ENCODE measurements around the gene FLNA. TPM values are rescaled to one million over a fixed set of nuclear protein-coding genes. Genes with fewer than 3 reads are reported as not detected.

Gene FLNA
- total and polyA plus RNA-seq, 2 of the 13 experiments (the other 11 are each of a cell fraction or from before 2014, with no cell fraction given) = 83.4 to 174 TPM

- TF ChIP-seq STAT6 (CRISPR knock-in tag; IDR thresholded peaks at IDR 0.05; ENCODE audit: borderline replicate concordance) = no peak
Observed at GRCh38 chrX:154320406-154320805, 54.0 kb downstream of the FLNA start (continued).

GRCh38 chrX:154317391-154317995 lies 56.9 kb downstream of the FLNA start:
- peak; percentile 55 for FAIRE-seq

More at GRCh38 chrX:154317391-154317995, 56.9 kb downstream of the FLNA start:
- H3K27ac ChIP-seq (ENCODE audit: extremely low read length, insufficient read depth, low read length) = no peak overlapping the region
- no peak overlapping the region for H3K4me2 ChIP-seq (ENCODE audit: low read depth, low read length)
- H4K20me1 ChIP-seq (ENCODE audit: insufficient read depth, low read length) = no peaks in the 10 kb centered on the region
- in situ Hi-C loops (cut with HindIII; ENCODE audit: extremely low pct_ligation_motif_present, low pct_unique_long_range_greater_than_20kb) = no loop called here
- WGBS (ENCODE audit: low lambda C conversion rate) = 9% methylated on average over 7 of the region's 7 CpGs
- DNase-seq (ENCODE audit: low spot score) (no peak), ATAC-seq (peak; percentile 74)
- H3K4me1 ChIP-seq (ENCODE audit: insufficient read depth, low read length) = peaks cover 11% of the 10 kb centered on the region
- intact Hi-C loops (cut with micrococcal nuclease; ENCODE audit: unreplicated experiment) = no loop called here
- H3K36me3 ChIP-seq (replicated peaks in 1 of 2; ENCODE audit: control insufficient read depth in 1 of 2, insufficient read depth in 2 of 2, low read length in 2 of 2) = no peaks in the 10 kb centered on the region
- BruUV-seq (replicated peaks) = no TSS peak
- POLR2A ChIA-PET = no interaction called here
- no peak overlapping the region for H2AFZ ChIP-seq (ENCODE audit: low read length)
- no peak overlapping the region for H3K9ac ChIP-seq (ENCODE audit: insufficient read depth, low read depth, low read length)
- H3K27me3 ChIP-seq (ENCODE audit: control insufficient read depth in 1 of 2, insufficient read depth in 2 of 2, low read length in 2 of 2) = no peaks in the 10 kb centered on the region; a peak in 1 of 5 replicates
- H3K79me2 ChIP-seq (ENCODE audit: insufficient read depth, low read length) = no peaks in the 10 kb centered on the region
- TF ChIP-seq, protein P1, sequence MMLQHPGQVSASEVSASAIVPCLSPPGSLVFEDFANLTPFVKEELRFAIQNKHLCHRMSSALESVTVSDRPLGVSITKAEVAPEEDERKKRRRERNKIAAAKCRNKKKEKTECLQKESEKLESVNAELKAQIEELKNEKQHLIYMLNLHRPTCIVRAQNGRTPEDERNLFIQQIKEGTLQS (CRISPR knock-in tag; IDR thresholded peaks at IDR 0.05) = no peak
- TF ChIP-seq CTCF (CRISPR knock-in tag; IDR thresholded peaks at IDR 0.05) (peak; percentile 35; the same call in 1 of the 2 replicates), STAG1 (CRISPR knock-in tag; IDR thresholded peaks at IDR 0.05) (peak; percentile 24; the same call in 1 of the 2 replicates)
- no peak overlapping the region for H3K4me3 ChIP-seq (replicated peaks in 1 of 3; ENCODE audit: insufficient read depth in 1 of 3, low read depth in 2 of 3, low read length in 3 of 3)
- no peaks in the 10 kb centered on the region for H3K9me3 ChIP-seq (ENCODE audit: low read length)
- CTCF ChIA-PET (ENCODE audit: low intra/inter-chr PET ratio, low total read pairs) = interaction anchor here (1.6 kb wide), 1 partner anchor 217 kb away, joined by 8 read pairs; no protein-coding TSS in a partner anchor

Data from HepG2 (cell line).